Measurements from ENCODE around the gene KLC1.

The KLC1 gene

GRCh38 chr14:103716899-103717411, 87.9 kb downstream of the KLC1 start:
- Mint-ChIP-seq H3K27me3 (no peaks in the 10 kb centered on the region), H3K36me3 (no peaks in the 10 kb centered on the region), H3K27ac (no peak overlapping the region), H3K4me3 (peak overlapping the region; percentile 84), H3K9me3 (ENCODE audit: low read depth) (no peaks in the 10 kb centered on the region), H3K4me1 (ENCODE audit: low read depth) (peaks cover 51% of the 10 kb centered on the region)

GRCh38 chr14:103718572-103718971, 89.6 kb downstream of the KLC1 start:
- Mint-ChIP-seq H3K4me3 (no peak overlapping the region), H3K27me3 (no peaks in the 10 kb centered on the region), H3K9me3 (ENCODE audit: low read depth) (no peaks in the 10 kb centered on the region), H3K4me1 (ENCODE audit: low read depth) (peaks cover 46% of the 10 kb centered on the region), H3K36me3 (no peaks in the 10 kb centered on the region), H3K27ac (peak overlapping the region; percentile 28)

GRCh38 chr14:103719751-103720150, 90.7 kb downstream of the KLC1 start:
- Mint-ChIP-seq H3K27me3 (no peaks in the 10 kb centered on the region), H3K9me3 (ENCODE audit: low read depth) (no peaks in the 10 kb centered on the region), H3K4me3 (peak overlapping the region; percentile 44), H3K4me1 (ENCODE audit: low read depth) (peaks cover 40% of the 10 kb centered on the region), H3K36me3 (no peaks in the 10 kb centered on the region), H3K27ac (no peak overlapping the region)

- H3K4me3 Mint-ChIP-seq, result no peak overlapping the region
These were observed 92.5 kb downstream of the KLC1 start for GRCh38 chr14:103721334-103722120.

GRCh38 chr14:103723748-103724081, 94.7 kb downstream of the KLC1 start:
- H3K9me3 Mint-ChIP-seq (ENCODE audit: low read depth), result no peaks in the 10 kb centered on the region
- no peak overlapping the region for H3K4me3 Mint-ChIP-seq
- no peaks in the 10 kb centered on the region for H3K27me3 Mint-ChIP-seq
- H3K36me3 Mint-ChIP-seq, result no peaks in the 10 kb centered on the region
- H3K4me1 Mint-ChIP-seq (ENCODE audit: low read depth), result peaks cover 19% of the 10 kb centered on the region
- H3K27ac Mint-ChIP-seq, result no peak overlapping the region

More at GRCh38 chr14:103721334-103722120, 92.5 kb downstream of the KLC1 start:
- Mint-ChIP-seq H3K9me3 (ENCODE audit: low read depth) (no peaks in the 10 kb centered on the region), H3K27ac (no peak overlapping the region), H3K27me3 (no peaks in the 10 kb centered on the region), H3K4me1 (ENCODE audit: low read depth) (peaks cover 38% of the 10 kb centered on the region), H3K36me3 (no peaks in the 10 kb centered on the region)

GRCh38 chr14:103724116-103724515, 95.1 kb downstream of the KLC1 start:
- H3K36me3 Mint-ChIP-seq, result no peaks in the 10 kb centered on the region
- H3K4me3 Mint-ChIP-seq, result no peak overlapping the region
- H3K9me3 Mint-ChIP-seq (ENCODE audit: low read depth), result no peaks in the 10 kb centered on the region
- H3K27ac Mint-ChIP-seq, result no peak overlapping the region
- H3K4me1 Mint-ChIP-seq (ENCODE audit: low read depth), result peaks cover 18% of the 10 kb centered on the region
- H3K27me3 Mint-ChIP-seq, result no peaks in the 10 kb centered on the region

- Mint-ChIP-seq H3K27me3 (no peaks in the 10 kb centered on the region), H3K36me3 (no peaks in the 10 kb centered on the region), H3K9me3 (ENCODE audit: low read depth) (no peaks in the 10 kb centered on the region), H3K27ac (no peak overlapping the region), H3K4me3 (no peak overlapping the region), H3K4me1 (ENCODE audit: low read depth) (peaks cover 7% of the 10 kb centered on the region)
These were observed 96.1 kb downstream of the KLC1 start for GRCh38 chr14:103725001-103725682.

GRCh38 chr14:103725739-103726395, 96.9 kb downstream of the KLC1 start:
- Mint-ChIP-seq H3K36me3 (no peaks in the 10 kb centered on the region), H3K27me3 (no peaks in the 10 kb centered on the region), H3K9me3 (ENCODE audit: low read depth) (no peaks in the 10 kb centered on the region), H3K27ac (no peak overlapping the region), H3K4me1 (ENCODE audit: low read depth) (peaks cover 4% of the 10 kb centered on the region), H3K4me3 (no peak overlapping the region)

GRCh38 chr14:103726474-103726873, 97.5 kb downstream of the KLC1 start:
- H3K36me3 Mint-ChIP-seq, result no peaks in the 10 kb centered on the region
- H3K27me3 Mint-ChIP-seq, result no peaks in the 10 kb centered on the region
- no peak overlapping the region for H3K4me3 Mint-ChIP-seq
- peaks cover 4% of the 10 kb centered on the region for H3K4me1 Mint-ChIP-seq (ENCODE audit: low read depth)
- H3K27ac Mint-ChIP-seq, result no peak overlapping the region
- no peaks in the 10 kb centered on the region for H3K9me3 Mint-ChIP-seq (ENCODE audit: low read depth)

- H3K9me3 Mint-ChIP-seq (ENCODE audit: low read depth), result no peaks in the 10 kb centered on the region
- H3K27me3 Mint-ChIP-seq, result no peaks in the 10 kb centered on the region
- H3K4me1 Mint-ChIP-seq (ENCODE audit: low read depth), result no peaks in the 10 kb centered on the region
- no peaks in the 10 kb centered on the region for H3K36me3 Mint-ChIP-seq
- H3K27ac Mint-ChIP-seq, result no peak overlapping the region
- no peak overlapping the region for H3K4me3 Mint-ChIP-seq
These were observed 98.4 kb downstream of the KLC1 start for GRCh38 chr14:103727313-103727980.

GRCh38 chr14:103728141-103728540, 99.1 kb downstream of the KLC1 start:
- Mint-ChIP-seq H3K36me3 (no peaks in the 10 kb centered on the region), H3K9me3 (ENCODE audit: low read depth) (no peaks in the 10 kb centered on the region), H3K4me1 (ENCODE audit: low read depth) (no peaks in the 10 kb centered on the region), H3K4me3 (no peak overlapping the region), H3K27me3 (no peaks in the 10 kb centered on the region), H3K27ac (no peak overlapping the region)

GRCh38 chr14:103728721-103729120, 99.7 kb downstream of the KLC1 start:
- H3K4me1 Mint-ChIP-seq (ENCODE audit: low read depth), result no peaks in the 10 kb centered on the region

GRCh38 chr14:103729496-103730448, 100.8 kb downstream of the KLC1 start:
- H3K27me3 Mint-ChIP-seq, result no peaks in the 10 kb centered on the region
- H3K27ac Mint-ChIP-seq, result no peak overlapping the region
- H3K9me3 Mint-ChIP-seq (ENCODE audit: low read depth), result no peaks in the 10 kb centered on the region
- no peaks in the 10 kb centered on the region for H3K4me1 Mint-ChIP-seq (ENCODE audit: low read depth)
- no peak overlapping the region for H3K4me3 Mint-ChIP-seq
- H3K36me3 Mint-ChIP-seq, result no peaks in the 10 kb centered on the region

More at GRCh38 chr14:103728721-103729120, 99.7 kb downstream of the KLC1 start:
- Mint-ChIP-seq H3K36me3 (no peaks in the 10 kb centered on the region), H3K4me3 (no peak overlapping the region), H3K27me3 (no peaks in the 10 kb centered on the region), H3K9me3 (ENCODE audit: low read depth) (no peaks in the 10 kb centered on the region), H3K27ac (no peak overlapping the region)

GRCh38 chr14:103730490-103731035, 101.6 kb downstream of the KLC1 start:
- H3K4me3 Mint-ChIP-seq, result no peak overlapping the region
- H3K9me3 Mint-ChIP-seq (ENCODE audit: low read depth), result no peaks in the 10 kb centered on the region
- no peaks in the 10 kb centered on the region for H3K27me3 Mint-ChIP-seq
- H3K36me3 Mint-ChIP-seq, result no peaks in the 10 kb centered on the region
- no peak overlapping the region for H3K27ac Mint-ChIP-seq
- no peaks in the 10 kb centered on the region for H3K4me1 Mint-ChIP-seq (ENCODE audit: low read depth)

All from activated naive CD8-positive, alpha-beta T cell (primary cell).